Omental fat pad (tissue), 4 donors: Measurements from ENCODE around the gene PTH2R. TPM values are rescaled to one million over a fixed set of nuclear protein-coding genes. Genes with fewer than 3 reads are reported as not detected.
"Not testable (repeated sequence)": the region's sequence is repeated elsewhere in the genome, so short reads cannot be mapped to it uniquely, and the experiment has no call there.

Source experiments
- ATAC-seq: fragments of 150-250 bp; one replicate; pipeline ENCODE4 v1.9.1; 2016; ENCODE audit warnings: mild to moderate bottlenecking, moderate library complexity; ENCODE audit not compliant: low FRiP score
- DNase-seq: peaks from one replicate; pipeline ENCODE4 v3.0.0-alpha.2; 2019; ENCODE audit warnings: low spot score
- total RNA-seq, 4 donors: library from RNA; depleted of rRNA; stranded (reverse); fragments of >200 nt; gene quantifications; one replicate each; pipeline ENCODE4 v1.1.0, GENCODE V29; 2016
- TF ChIP-seq, protein P1 (sequence below), 3 donors: fragments of 450-650 bp; IDR thresholded peaks; one replicate each; pipeline ENCODE4 v1.5.1; 2016 to 2017; ENCODE audit warnings: antibody characterized with exemption in 3 of 3, mild to moderate bottlenecking in 3 of 3, moderate library complexity in 2 of 3

PTH2R gene
- total RNA-seq, 4 donors from 2014 or later, result 0.28 TPM; not detected in 3

DNA sequence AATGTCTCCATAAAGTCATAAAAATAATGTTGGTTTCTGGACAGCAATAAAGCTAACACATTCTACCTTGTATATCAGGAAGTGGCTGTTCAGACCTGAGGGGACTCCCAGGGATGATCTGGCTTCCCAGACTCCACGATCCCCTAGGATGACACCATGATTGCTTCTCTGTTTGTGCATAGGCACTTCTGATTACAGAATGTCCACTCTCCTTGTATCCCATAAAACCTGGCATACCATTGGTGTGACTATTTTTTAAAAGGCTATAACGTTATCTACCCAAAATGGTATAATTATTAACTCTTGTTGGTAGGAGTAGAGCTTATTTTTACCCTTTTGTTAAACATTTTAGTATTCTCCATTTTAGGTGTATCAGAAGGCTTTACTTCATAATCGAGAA is 57.1 kb downstream of the PTH2R start:
- no peak for ATAC-seq
- TF ChIP-seq, protein P1, sequence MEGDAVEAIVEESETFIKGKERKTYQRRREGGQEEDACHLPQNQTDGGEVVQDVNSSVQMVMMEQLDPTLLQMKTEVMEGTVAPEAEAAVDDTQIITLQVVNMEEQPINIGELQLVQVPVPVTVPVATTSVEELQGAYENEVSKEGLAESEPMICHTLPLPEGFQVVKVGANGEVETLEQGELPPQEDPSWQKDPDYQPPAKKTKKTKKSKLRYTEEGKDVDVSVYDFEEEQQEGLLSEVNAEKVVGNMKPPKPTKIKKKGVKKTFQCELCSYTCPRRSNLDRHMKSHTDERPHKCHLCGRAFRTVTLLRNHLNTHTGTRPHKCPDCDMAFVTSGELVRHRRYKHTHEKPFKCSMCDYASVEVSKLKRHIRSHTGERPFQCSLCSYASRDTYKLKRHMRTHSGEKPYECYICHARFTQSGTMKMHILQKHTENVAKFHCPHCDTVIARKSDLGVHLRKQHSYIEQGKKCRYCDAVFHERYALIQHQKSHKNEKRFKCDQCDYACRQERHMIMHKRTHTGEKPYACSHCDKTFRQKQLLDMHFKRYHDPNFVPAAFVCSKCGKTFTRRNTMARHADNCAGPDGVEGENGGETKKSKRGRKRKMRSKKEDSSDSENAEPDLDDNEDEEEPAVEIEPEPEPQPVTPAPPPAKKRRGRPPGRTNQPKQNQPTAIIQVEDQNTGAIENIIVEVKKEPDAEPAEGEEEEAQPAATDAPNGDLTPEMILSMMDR (IDR thresholded peaks at IDR 0.05), result no peak
- no peak for DNase-seq

GRCh38 chr2:208464205-208464604 is 57.6 kb downstream of the PTH2R start:
- DNase-seq (no peak), ATAC-seq (no peak)
- TF ChIP-seq, protein P1 (IDR thresholded peaks at IDR 0.05), result no peak

GRCh38 chr2:208466151-208466919 is 59.7 kb downstream of the PTH2R start:
- DNase-seq (no peak), ATAC-seq (peak; percentile 79)
- TF ChIP-seq, protein P1 (IDR thresholded peaks at IDR 0.05), result no peak

- ATAC-seq, result no peak
- DNase-seq, result no peak
- TF ChIP-seq, protein P1 (IDR thresholded peaks at IDR 0.05), result no peak
Measured at GRCh38 chr2:208466920-208467298, 60.3 kb downstream of the PTH2R start.

- TF ChIP-seq, protein P1 (IDR thresholded peaks at IDR 0.05), result no peak
- no peak for ATAC-seq
Measured at GRCh38 chr2:208467564-208467963, 61.0 kb downstream of the PTH2R start.

DNA sequence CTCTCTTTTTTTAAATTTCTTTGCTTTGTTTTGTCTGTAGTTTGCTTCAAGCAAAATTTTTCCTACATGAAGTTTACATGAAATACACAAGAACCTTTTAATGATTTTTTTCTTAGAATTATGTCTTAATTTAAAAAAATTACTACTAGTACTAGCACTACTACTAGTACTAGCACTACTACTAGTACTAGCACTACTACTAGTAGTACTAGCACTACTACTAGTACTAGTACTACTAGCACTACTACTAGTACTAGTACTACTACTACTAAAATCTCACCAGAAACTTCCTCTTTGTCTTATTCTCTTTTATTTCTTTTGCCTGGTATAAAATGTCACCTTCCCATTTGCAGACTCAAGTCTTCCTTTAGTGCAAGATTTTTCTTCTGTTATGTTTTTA is 71.1 kb downstream of the PTH2R start:
- TF ChIP-seq, protein P1 (IDR thresholded peaks at IDR 0.05), result no peak
- DNase-seq (no peak), ATAC-seq (no peak)

More at GRCh38 chr2:208467564-208467963, 61.0 kb downstream of the PTH2R start:
- DNase-seq, result no peak

GRCh38 chr2:208479342-208479741 is 72.8 kb downstream of the PTH2R start:
- DNase-seq (no peak), ATAC-seq (no peak)
- TF ChIP-seq, protein P1 (IDR thresholded peaks at IDR 0.05), result no peak

- not testable (repeated sequence) for ATAC-seq
Measured at GRCh38 chr2:208481945-208482344, 75.4 kb downstream of the PTH2R start.

GRCh38 chr2:208482453-208483015 is 75.9 kb downstream of the PTH2R start:
- not testable (repeated sequence) for ATAC-seq, DNase-seq

More at GRCh38 chr2:208481945-208482344, 75.4 kb downstream of the PTH2R start:
- DNase-seq, result not testable (repeated sequence)
